Gastroesophageal sphincter (tissue), 4 donors: ENCODE measurements around the gene CELSR1. TPM values are rescaled to one million over a fixed set of nuclear protein-coding genes. Genes with fewer than 3 reads are reported as not detected.

ENCODE experiments used
- ATAC-seq: fragments of 150-250 bp; one replicate; pipeline ENCODE4 v1.9.1; 2016; ENCODE audit warnings: mild to moderate bottlenecking, moderate library complexity
- H3K27ac ChIP-seq, 4 donors: fragments of 200-600 bp; sonication (generic) in 3 of 4; 1 replicate in 3 of 4; 2 replicates in 1 of 4; pipeline ENCODE4 v1.5.1; 2016 to 2019
- H3K27me3 ChIP-seq: fragments of 200-600 bp; sonication (generic); one replicate; pipeline ENCODE4 v1.5.1; 2019
- H3K36me3 ChIP-seq, 2 donors: fragments of 200-600 bp; sonication (generic); one replicate each; pipeline ENCODE4 v1.5.1; 2019; ENCODE audit warnings: control low read depth in 1 of 2
- H3K4me1 ChIP-seq, 3 donors: fragments of 200-600 bp; sonication (generic); 1 replicate in 2 of 3; 2 replicates in 1 of 3; pipeline ENCODE4 v1.5.1; 2016 to 2019; ENCODE audit warnings: control low read depth in 2 of 3
- H3K4me3 ChIP-seq, 2 donors: fragments of 200-600 bp; sonication (generic); one replicate each; pipeline ENCODE4 v1.5.1; 2019; ENCODE audit warnings: mild to moderate bottlenecking in 1 of 2, moderate library complexity in 1 of 2
- H3K9me3 ChIP-seq, 3 donors: fragments of 200-600 bp; sonication (generic); one replicate each; pipeline ENCODE4 v1.5.1; 2017 to 2019; ENCODE audit warnings: control low read depth in 2 of 3
- CTCF ChIP-seq, 4 experiments: fragments of 200-600 bp in 2 of 4; fragments of 450-650 bp in 2 of 4; sonication (generic) in 1 of 4; IDR thresholded peaks; one replicate each; pipeline ENCODE4 v1.5.1; 2017 to 2019; ENCODE audit warnings: antibody characterized with exemption in 4 of 4, mild to moderate bottlenecking in 2 of 4, moderate library complexity in 2 of 4
- EP300 ChIP-seq: sonication (generic); formaldehyde crosslinking; IDR thresholded peaks from one replicate; pipeline ENCODE4 v1.6.1; 2017; ENCODE audit warnings: antibody characterized with exemption, mild to moderate bottlenecking
- POLR2A ChIP-seq, 2 donors: fragments of 450-650 bp; IDR thresholded peaks; one replicate each; pipeline ENCODE4 v1.6.1; 2017; ENCODE audit warnings: antibody characterized with exemption in 2 of 2, mild to moderate bottlenecking in 2 of 2, moderate library complexity in 1 of 2
- POLR2AphosphoS5 ChIP-seq: sonication (generic); formaldehyde crosslinking; IDR thresholded peaks from one replicate; pipeline ENCODE4 v1.6.1; 2017; ENCODE audit warnings: antibody characterized with exemption
- WGBS, 2 donors: methylation state at CpG; one replicate each; pipeline ENCODE4 v1.1.5; 2018; ENCODE audit warnings: low coverage in 1 of 2; 5-methylcytosine and 5-hydroxymethylcytosine counted together
- total RNA-seq, 4 donors: library from RNA; depleted of rRNA; stranded (reverse); fragments of >200 nt; gene quantifications; one replicate each; pipeline ENCODE4 v1.1.0, GENCODE V29; 2016

The CELSR1 gene
- total RNA-seq, 4 donors from 2014 or later, result 1.7 to 4.8 (median 4.3) TPM

GRCh38 chr22:46547179-46547882 is 9.9 kb upstream of the CELSR1 start:
- Histone ChIP-seq H3K9me3 (peaks cover 0 to 2% (median 0%) of the 10 kb centered on the region in 3 donors), H3K36me3 (no peaks in the 10 kb centered on the region), H3K27ac (peak overlapping the region; percentile 66 to 93 (median 88)), H3K4me1 (peaks cover 0 to 63% (median 35%) of the 10 kb centered on the region in 3 donors), H3K4me3 (no peak overlapping the region), H3K27me3 (no peaks in the 10 kb centered on the region)
- WGBS, 2 donors, result 10 to 22% methylated on average over 7 to 13 of the region's 21 CpGs
- TF ChIP-seq CTCF (IDR thresholded peaks at IDR 0.05), result no peak
- peak; percentile 68 for TF ChIP-seq POLR2AphosphoS5
- peak; percentile 80 for ATAC-seq

GRCh38 chr22:46546466-46547178 is 9.2 kb upstream of the CELSR1 start:
- Histone ChIP-seq H3K27me3 (no peaks in the 10 kb centered on the region), H3K36me3 (no peaks in the 10 kb centered on the region), H3K27ac (peak overlapping the region; percentile 66 to 93 (median 88)), H3K4me3 (no peak overlapping the region), H3K4me1 (peaks cover 0 to 64% (median 35%) of the 10 kb centered on the region in 3 donors), H3K9me3 (no peaks in the 10 kb centered on the region)
- peak; percentile 70 for ATAC-seq
- TF ChIP-seq CTCF (IDR thresholded peaks at IDR 0.05) (no peak), POLR2AphosphoS5 (peak; percentile 58)
- 66 to 96% methylated on average over 4 to 12 of the region's 14 CpGs for WGBS, 2 donors

GRCh38 chr22:46545086-46545792 is 7.8 kb upstream of the CELSR1 start:
- peaks cover 0 to 60% (median 35%) of the 10 kb centered on the region in 3 donors for H3K4me1 ChIP-seq
- TF ChIP-seq POLR2AphosphoS5, result no peak
- no peak for TF ChIP-seq CTCF (IDR thresholded peaks at IDR 0.05)
- TF ChIP-seq EP300, result no peak
- TF ChIP-seq POLR2A (IDR thresholded peaks at IDR 0.05), result no peak
- H3K9me3 ChIP-seq, result no peaks in the 10 kb centered on the region
- H3K27me3 ChIP-seq, result peaks cover 1% of the 10 kb centered on the region
- no peak for ATAC-seq
- 0 to 45% methylated on average over 1 to 9 of the region's 10 CpGs for WGBS, 2 donors
- H3K36me3 ChIP-seq, result no peaks in the 10 kb centered on the region
- no peak overlapping the region for H3K4me3 ChIP-seq
- peak overlapping the region in 2 of 4 donors; percentile 85 to 92 for H3K27ac ChIP-seq

GRCh38 chr22:46542011-46542985 is 4.9 kb upstream of the CELSR1 start:
- peak; percentile 80 for ATAC-seq
- Histone ChIP-seq H3K27ac (no peak overlapping the region), H3K4me1 (peaks cover 0 to 51% (median 24%) of the 10 kb centered on the region in 3 donors), H3K36me3 (no peaks in the 10 kb centered on the region), H3K9me3 (no peaks in the 10 kb centered on the region), H3K27me3 (peaks cover 31% of the 10 kb centered on the region), H3K4me3 (no peak overlapping the region)
- no peak for TF ChIP-seq POLR2A (IDR thresholded peaks at IDR 0.05)
- TF ChIP-seq EP300, result no peak
- TF ChIP-seq CTCF (IDR thresholded peaks at IDR 0.05), result peak in 3 of 4 experiments; percentile 81 to 95 (median 87)
- no peak for TF ChIP-seq POLR2AphosphoS5
- 28 to 45% methylated on average over 3 to 5 of the region's 27 CpGs for WGBS, 2 donors
